ENCODE results near the gene P4HTM.

DNA sequence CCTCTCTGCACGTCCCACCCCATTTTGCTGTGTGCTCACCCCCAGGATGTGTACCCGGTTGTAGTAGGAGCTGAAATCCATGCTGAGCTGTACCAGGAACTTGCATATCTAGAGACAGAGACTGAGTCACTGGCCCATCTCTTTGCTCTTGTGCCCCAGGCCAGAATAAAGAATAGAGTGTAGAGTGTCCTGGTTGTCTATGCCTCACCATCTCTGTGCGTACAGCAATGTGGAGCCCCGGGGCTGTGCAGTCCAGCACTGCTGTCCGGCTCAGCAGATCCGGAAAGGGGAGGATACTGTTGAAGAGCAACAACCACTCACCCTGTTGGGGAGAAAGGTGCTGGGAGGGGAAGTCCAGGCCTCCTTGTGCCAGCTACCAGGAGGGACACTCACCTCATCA is 25.7 kb downstream of the P4HTM start:
- no peak for TF ChIP-seq CTCF (IDR thresholded peaks at IDR 0.05; ENCODE audit: control extremely low read depth in 1 of 3, insufficient read depth in 1 of 3, low read depth in 1 of 3, low read length in 3 of 3)
- no peak for TF ChIP-seq MAX (IDR thresholded peaks at IDR 0.05)
- TF ChIP-seq RFX5 (IDR thresholded peaks at IDR 0.05; ENCODE audit: borderline replicate concordance, low read depth, low read length), result no peak
- no peak for TF ChIP-seq POLR2A (IDR thresholded peaks at IDR 0.05; ENCODE audit: control extremely low read depth in 1 of 2, low read depth in 2 of 2, low read length in 2 of 2)

Data from H1 (cell line).